Embryonic facial prominence (tissue), 1 donor: ENCODE results near the gene TMEM80.
"Not testable (repeated sequence)": the region's sequence is repeated elsewhere in the genome, so short reads cannot be mapped to it uniquely, and the experiment has no call there.

Experiments used
- DNase-seq: peaks from one replicate; pipeline ENCODE4 v3.0.0-alpha.2; 2016; ENCODE audit errors: extremely low spot score

TMEM80 gene

DNA sequence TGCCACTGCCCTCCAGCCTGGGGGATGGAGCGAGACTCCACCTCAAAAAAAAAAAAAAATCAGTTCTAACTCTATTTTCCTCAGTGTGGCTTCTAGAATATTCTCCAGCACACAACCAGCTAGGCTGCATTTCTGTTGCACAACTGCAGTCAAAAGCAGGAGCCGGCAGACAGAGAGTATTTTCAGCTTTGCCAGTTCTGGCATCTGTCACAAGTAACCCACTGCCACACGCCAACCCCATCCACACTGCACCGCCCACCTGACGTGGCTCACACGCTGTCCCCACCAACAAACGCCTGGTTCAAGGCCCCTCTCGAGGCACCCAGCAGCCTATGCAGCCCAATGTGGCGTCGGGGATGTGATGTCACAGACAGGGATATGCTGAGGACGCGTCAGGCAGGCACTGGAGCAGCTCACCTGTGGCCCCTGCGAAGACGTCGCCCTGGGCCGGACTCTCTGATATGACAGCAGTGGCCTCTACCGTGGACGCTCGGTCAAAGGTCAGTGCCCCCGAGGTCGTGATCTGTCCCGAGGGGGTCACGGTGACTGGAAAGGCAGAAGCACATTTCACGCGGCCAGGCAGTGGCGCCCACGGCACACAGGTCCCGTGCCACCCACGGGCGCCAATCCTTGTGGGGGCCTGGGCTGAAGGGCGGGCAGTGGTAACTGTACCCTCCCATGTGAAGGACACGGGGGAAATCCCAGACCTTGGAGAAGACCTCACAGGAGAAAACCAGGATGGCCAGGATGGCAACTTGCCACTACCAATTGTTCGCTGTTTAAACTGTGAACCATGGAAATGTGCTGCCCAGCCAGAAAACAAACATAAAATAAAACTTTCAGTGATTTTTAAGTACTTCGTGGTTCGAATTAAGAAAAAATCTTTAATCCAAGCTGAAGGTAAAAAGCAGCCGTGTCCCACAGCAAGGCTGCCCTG is 16.1 kb upstream of the TMEM80 start:
- no peak for DNase-seq

GRCh38 chr11:680476-680875 is 15.1 kb upstream of the TMEM80 start:
- DNase-seq, result no peak

- DNase-seq, result no peak
Observed at GRCh38 chr11:680970-681369, 14.6 kb upstream of the TMEM80 start.

DNA sequence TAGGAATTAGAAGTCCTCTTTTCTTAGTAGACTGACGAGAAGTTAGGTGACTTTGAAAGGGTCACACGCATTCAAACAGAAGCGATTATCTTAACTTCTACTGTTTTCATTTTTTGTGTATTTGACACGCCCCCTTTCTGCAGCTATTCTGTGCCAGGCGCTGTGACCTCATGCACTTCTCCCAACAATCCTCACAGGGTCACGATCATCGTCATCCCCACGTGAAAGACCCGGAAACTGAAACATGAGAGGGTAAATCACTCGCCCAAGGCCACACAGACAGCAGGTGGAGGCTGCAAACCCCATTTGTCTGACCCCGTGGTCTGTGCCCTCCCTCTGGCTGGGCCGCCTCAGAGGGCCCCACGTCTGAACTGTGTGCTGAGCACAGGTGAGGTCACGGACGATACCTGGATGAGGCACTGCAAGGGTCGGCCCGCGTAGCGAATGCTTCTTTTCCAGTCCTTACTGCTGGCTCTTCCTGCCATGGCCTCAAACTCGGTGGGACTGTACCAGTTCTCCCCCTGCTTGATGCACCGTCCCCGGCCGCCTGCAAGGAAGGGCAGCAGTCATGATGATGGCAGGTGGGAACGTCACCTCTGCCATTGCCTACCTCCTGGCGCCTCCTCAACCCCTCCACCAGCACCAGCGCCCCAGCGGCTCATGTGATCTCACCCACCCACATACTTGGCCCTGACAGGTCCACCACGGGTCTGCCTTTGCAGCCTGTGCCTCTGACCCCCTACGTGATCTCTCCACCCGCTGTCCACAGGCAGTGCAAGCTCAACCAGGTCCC is 9.0 kb upstream of the TMEM80 start:
- DNase-seq, result no peak

GRCh38 chr11:687751-688150 is 7.9 kb upstream of the TMEM80 start:
- no peak for DNase-seq

DNA sequence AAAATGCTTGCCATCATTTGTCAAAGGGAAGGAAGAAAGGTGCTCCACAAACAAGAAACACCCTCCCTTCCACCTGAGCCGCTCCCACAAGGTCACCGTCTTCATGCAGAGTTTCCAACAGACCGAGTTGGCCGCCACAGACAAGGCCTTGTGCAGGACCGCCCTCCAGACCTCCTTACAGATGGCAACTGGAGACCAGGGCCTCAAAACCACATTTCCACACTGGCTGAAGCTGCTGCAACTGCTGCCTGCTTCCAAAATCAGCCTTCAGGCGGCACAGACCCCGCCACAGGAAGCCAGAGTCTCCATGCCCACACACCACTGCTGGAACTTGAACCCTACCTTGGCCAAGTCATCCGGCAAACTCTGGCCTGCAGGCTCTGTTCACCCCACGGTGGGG is 6.9 kb upstream of the TMEM80 start:
- DNase-seq, result no peak

GRCh38 chr11:689625-690024 is 6.0 kb upstream of the TMEM80 start:
- DNase-seq, result no peak

DNA sequence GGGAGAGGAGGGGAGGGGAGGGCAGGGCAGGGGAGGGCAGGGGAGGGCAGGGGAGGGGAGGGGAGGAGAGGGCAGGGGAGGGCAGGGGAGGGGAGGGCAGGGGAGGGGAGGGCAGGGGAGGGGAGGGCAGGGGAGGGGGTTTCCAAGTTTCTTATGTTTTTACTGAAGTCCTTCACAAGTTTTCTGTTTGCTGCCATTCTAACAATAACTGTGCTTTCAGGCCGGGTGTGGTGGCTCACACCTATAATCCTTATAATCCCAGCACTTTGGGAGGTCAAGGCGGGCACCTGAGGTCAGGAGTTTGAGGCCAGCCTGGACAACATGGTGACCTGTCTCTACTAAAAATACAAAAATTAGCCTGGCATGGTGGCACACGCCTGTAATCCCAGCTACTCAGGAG is 5.4 kb upstream of the TMEM80 start:
- not testable (repeated sequence) for DNase-seq

DNA sequence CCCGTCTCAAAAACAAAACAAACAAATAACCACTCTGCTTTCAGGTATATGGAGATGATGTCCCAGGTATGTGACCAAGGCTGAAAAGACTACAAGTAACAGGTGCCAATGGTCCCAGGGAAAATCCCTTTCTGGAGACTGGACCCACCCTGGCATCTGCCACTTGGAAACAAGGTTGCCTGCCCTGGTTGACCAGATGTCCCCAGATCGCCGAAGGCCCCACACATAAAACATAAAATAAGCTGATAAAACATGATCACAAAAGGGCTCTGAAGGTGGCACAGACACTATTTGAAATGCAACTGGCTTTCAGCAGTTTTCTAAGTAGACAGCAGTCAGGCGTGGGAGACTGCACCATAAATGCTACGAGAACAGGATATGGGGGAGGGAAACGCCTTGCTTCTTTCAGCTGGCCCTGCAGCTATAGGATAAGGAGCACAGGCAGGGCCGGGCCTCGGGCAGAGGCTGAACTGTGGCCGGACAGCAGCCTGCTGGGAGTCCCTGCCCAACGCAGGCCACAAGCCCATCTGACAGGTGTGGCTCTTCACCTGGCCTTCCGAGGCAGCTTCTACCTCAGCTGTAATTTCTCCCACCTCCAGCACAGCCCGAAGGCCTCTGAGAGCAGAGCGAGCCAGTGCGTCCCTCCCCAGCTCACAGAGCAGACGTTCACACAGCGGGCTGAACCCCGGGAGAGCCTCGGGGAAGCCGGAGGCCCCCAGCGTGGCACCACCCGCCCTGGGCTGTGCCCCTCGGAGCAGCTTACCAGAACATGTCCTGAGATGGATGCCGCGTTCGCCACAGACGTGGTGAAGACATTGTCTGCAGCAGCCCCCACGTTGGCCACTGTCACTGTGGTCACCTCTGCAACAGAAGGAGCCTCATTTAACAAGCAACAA is 4.6 kb upstream of the TMEM80 start:
- DNase-seq, result no peak

GRCh38 chr11:691710-692590 is 3.7 kb upstream of the TMEM80 start:
- DNase-seq, result no peak

GRCh38 chr11:692824-693414 is 2.7 kb upstream of the TMEM80 start:
- DNase-seq, result no peak

GRCh38 chr11:693415-693831 is 2.2 kb upstream of the TMEM80 start:
- DNase-seq, result no peak

- no peak for DNase-seq
Observed at GRCh38 chr11:693887-694562, 1.6 kb upstream of the TMEM80 start.

DNA sequence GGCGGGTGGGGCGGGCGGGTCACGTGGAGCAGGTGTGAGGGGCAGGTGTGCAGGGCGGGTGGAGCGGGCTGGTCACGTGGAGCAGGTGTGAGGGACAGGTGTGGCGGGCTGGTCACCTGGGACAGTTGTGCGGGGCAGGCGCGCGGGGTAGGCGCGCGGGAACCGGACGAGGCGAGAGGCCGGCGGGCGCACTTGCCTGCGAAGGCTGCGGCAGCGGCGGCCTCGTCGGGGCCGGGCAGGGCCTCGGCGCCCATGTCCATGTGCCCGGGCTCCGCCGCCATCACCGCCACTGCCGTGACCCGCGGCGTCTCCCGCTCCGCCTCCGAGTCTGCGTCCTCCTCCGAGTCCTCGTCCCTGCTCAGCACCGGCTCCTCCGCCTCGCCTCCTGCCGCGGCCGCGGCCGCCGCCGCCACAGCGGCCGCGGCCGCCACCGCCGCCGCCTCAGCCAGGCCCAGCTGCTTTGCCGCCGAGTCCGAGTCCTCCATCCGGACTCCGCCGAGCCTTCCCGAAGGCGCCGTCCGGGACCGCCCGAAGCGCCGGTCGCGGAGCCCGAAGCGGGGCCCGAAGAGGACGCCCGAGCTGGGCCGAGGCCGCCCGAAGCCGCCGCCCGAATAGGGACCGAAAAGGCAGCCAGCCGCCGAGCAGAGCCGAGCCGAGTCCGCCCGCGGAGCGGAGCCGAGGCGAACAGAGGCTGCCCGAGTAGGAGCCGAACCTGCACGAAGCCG is 891 bp upstream of the TMEM80 start, which contains the start of gene DEAF1:
TSS of gene DEAF1 (minus strand) at position 660 of the 725 bp plus-strand sequence. CDS start at position 485, 175 bp downstream.
- DNase-seq, result peak; percentile 98

GRCh38 chr11:695288-695537 is 403 bp upstream of the TMEM80 start:
- DNase-seq, result no peak

GRCh38 chr11:696955-697491 is 1.4 kb downstream of the TMEM80 start:
- DNase-seq, result no peak

GRCh38 chr11:697811-698311 is 2.2 kb downstream of the TMEM80 start:
- no peak for DNase-seq

GRCh38 chr11:698493-699115 is 3.0 kb downstream of the TMEM80 start:
- no peak for DNase-seq
